ENCODE data around the gene HGF.

Gene HGF

GRCh38 chr7:81684033-81684432 lies 85.8 kb downstream of the HGF start:
- no peak for DNase-seq (ENCODE audit: low read depth)

GRCh38 chr7:81682873-81683272 lies 87.0 kb downstream of the HGF start:
- no peak for DNase-seq (ENCODE audit: low read depth)

GRCh38 chr7:81680120-81680519 lies 89.7 kb downstream of the HGF start:
- DNase-seq (ENCODE audit: low read depth) = no peak

GRCh38 chr7:81676813-81677212 lies 93.0 kb downstream of the HGF start:
- no peak for DNase-seq (ENCODE audit: low read depth)

- DNase-seq (ENCODE audit: low read depth) = no peak
Observed at GRCh38 chr7:81676105-81676811, 93.6 kb downstream of the HGF start.

GRCh38 chr7:81674431-81674830 lies 95.4 kb downstream of the HGF start:
- no peak for DNase-seq (ENCODE audit: low read depth)

GRCh38 chr7:81672872-81673271 lies 97.0 kb downstream of the HGF start:
- no peak for DNase-seq (ENCODE audit: low read depth)

GRCh38 chr7:81669476-81670105 lies 100.3 kb downstream of the HGF start:
- no peak for DNase-seq (ENCODE audit: low read depth)

GRCh38 chr7:81666209-81666608 lies 103.6 kb downstream of the HGF start:
- no peak for DNase-seq (ENCODE audit: low read depth)

GRCh38 chr7:81665236-81665635 lies 104.6 kb downstream of the HGF start:
- DNase-seq (ENCODE audit: low read depth) = no peak

- DNase-seq (ENCODE audit: low read depth) = no peak
Observed at GRCh38 chr7:81664304-81664703, 105.5 kb downstream of the HGF start.

- DNase-seq (ENCODE audit: low read depth) = no peak
Observed at GRCh38 chr7:81662531-81662930, 107.3 kb downstream of the HGF start.

GRCh38 chr7:81659697-81660395 lies 110.0 kb downstream of the HGF start:
- DNase-seq (ENCODE audit: low read depth) = no peak

- no peak for DNase-seq (ENCODE audit: low read depth)
Observed at GRCh38 chr7:81657551-81657950, 112.3 kb downstream of the HGF start.

- no peak for DNase-seq (ENCODE audit: low read depth)
Observed at GRCh38 chr7:81655271-81655670, 114.6 kb downstream of the HGF start.

- no peak for DNase-seq (ENCODE audit: low read depth)
Observed at GRCh38 chr7:81652225-81652624, 117.6 kb downstream of the HGF start.

Data from stimulated activated CD4-positive, alpha-beta T cell treated with anti-CD3 and anti-CD28 coated beads, Interleukin-2, amount 100 ng/mL, for 4 hours (primary cell).